ENCODE measurements around the gene CPXM1. TPM values are rescaled to one million over a fixed set of nuclear protein-coding genes. Genes with fewer than 3 reads are reported as not detected.
A peak's percentile ranks its signal among the peaks of the same experiment; 100 is the strongest.

Gene CPXM1
- total and polyA plus RNA-seq, 2 experiments from 2014 or later = 57.8 to 66.3 TPM

DNA sequence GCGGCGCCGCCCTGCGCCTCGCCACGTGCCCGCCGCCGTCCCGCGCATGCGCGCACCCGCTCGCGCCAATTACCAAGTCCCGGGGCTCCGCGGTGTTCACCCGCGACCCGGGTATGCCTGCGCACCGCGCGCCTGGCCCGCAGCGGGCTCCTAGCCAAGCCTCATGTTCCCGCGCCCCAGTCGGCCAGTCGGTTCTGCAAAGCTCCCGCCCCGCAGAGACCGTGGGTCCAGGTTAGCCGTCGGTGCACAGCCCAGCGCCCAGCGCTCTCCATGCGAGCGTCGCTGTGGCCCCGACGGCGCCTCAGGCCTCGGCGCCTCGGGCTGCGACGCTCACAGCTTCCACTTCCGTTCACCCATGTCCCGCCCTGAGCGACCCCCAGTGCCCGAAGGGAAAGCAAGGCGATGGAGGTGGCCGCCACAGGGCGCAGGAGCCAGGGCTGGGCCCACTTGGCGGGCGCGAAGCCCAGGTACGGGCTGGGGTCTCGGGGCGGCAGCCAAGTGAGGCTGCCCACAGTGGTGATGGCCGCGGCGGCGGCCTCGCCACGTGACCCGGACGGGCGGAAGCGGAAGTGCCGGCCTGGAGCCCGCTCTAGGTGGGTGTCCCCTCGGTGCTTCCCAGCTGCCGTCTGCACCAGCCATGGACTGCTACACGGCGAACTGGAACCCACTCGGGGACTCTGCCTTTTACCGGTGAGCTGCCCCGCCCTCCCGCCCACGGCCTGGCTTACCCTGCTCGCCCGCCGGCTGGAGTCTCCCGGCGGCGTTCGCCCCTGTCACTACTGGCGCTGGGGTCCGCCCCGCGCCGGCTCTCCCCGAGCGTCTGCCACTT is 39.9 kb upstream of the CPXM1 start, which contains the start of the genes PCED1A and VPS16:
Gene PCED1A, minus strand, starts transcription at position 518 of the 829 bp plus-strand sequence. CDS start 743 bp downstream, outside the sequence.
Gene VPS16, plus strand, starts transcription at position 608 of the 829 bp plus-strand sequence. Its CDS starts 30 bp downstream, at position 638.
- Histone ChIP-seq H2AFZ (peak within 1 kb of the TSS; percentile 100), H3K27ac (peak within 1 kb of the TSS; percentile 97), H3K4me3 (peak within 1 kb of the TSS; percentile 98), H4K20me1 (ENCODE audit: insufficient read depth, poor library complexity, severe bottlenecking) (no peaks in the 10 kb centered on the region), H3K9me3 (ENCODE audit: low read depth) (no peaks in the 10 kb centered on the region), H3K27me3 (no peaks in the 10 kb centered on the region), H3K79me2 (peaks cover 35% of the 10 kb centered on the region), H3K4me2 (peak within 1 kb of the TSS; percentile 99), H3K9me2 (replicated peaks; ENCODE audit: insufficient read depth) (no peaks in the 10 kb centered on the region), H3K4me1 (ENCODE audit: insufficient read depth) (peaks cover 15% of the 10 kb centered on the region), H3K36me3 (replicated peaks; ENCODE audit: insufficient read depth, low read depth) (no peaks in the 10 kb centered on the region)
- WGBS (ENCODE audit: low lambda C conversion rate, missing lambda C conversion rate) = 20% methylated on average over 55 of the region's 98 CpGs
- peak; percentile 94 for DNase-seq (ENCODE audit: low spot score)
- TF ChIP-seq, protein P1, sequence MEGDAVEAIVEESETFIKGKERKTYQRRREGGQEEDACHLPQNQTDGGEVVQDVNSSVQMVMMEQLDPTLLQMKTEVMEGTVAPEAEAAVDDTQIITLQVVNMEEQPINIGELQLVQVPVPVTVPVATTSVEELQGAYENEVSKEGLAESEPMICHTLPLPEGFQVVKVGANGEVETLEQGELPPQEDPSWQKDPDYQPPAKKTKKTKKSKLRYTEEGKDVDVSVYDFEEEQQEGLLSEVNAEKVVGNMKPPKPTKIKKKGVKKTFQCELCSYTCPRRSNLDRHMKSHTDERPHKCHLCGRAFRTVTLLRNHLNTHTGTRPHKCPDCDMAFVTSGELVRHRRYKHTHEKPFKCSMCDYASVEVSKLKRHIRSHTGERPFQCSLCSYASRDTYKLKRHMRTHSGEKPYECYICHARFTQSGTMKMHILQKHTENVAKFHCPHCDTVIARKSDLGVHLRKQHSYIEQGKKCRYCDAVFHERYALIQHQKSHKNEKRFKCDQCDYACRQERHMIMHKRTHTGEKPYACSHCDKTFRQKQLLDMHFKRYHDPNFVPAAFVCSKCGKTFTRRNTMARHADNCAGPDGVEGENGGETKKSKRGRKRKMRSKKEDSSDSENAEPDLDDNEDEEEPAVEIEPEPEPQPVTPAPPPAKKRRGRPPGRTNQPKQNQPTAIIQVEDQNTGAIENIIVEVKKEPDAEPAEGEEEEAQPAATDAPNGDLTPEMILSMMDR (IDR thresholded peaks at IDR 0.05; ENCODE audit: poor library complexity) = no peak

DNA sequence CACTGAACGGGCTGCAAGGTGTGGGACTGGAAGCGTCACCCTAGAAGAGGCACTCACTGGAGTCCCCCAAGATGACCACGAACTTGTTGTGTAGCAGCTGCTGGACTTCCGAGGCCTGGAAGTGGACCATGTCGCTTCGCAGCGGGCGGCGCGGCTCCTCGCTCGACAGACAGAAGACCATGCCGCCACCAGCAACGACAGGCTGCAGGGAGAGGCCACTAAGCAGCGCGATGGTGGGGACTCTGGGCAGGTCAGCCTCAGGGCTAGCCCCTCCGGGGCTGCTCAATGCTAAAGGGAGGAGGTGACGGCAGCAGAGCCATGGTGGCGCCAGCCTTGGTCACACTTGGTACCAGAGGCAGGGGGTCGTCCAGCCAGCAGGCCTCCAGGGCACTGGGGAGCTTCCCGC is 39.3 kb upstream of the CPXM1 start:
- Histone ChIP-seq H3K9me3 (ENCODE audit: low read depth) (no peaks in the 10 kb centered on the region), H3K27me3 (no peaks in the 10 kb centered on the region), H3K79me2 (peaks cover 35% of the 10 kb centered on the region), H3K4me1 (ENCODE audit: insufficient read depth) (peaks cover 15% of the 10 kb centered on the region), H3K27ac (no peak overlapping the region), H4K20me1 (ENCODE audit: insufficient read depth, poor library complexity, severe bottlenecking) (no peaks in the 10 kb centered on the region), H2AFZ (peak overlapping the region; percentile 100), H3K36me3 (replicated peaks; ENCODE audit: insufficient read depth, low read depth) (no peaks in the 10 kb centered on the region), H3K9me2 (replicated peaks; ENCODE audit: insufficient read depth) (no peaks in the 10 kb centered on the region), H3K4me3 (peak overlapping the region; percentile 98), H3K4me2 (peak overlapping the region; percentile 99)
- no peak for DNase-seq (ENCODE audit: low spot score)
- WGBS (ENCODE audit: low lambda C conversion rate, missing lambda C conversion rate) = 94% methylated on average over 20 of the region's 21 CpGs
- TF ChIP-seq, protein P1 (IDR thresholded peaks at IDR 0.05; ENCODE audit: poor library complexity) = no peak
- TF ChIP-seq EZH2 (IDR thresholded peaks at IDR 0.05; ENCODE audit: borderline replicate concordance) (no peak), EZH2phosphoT487 (IDR thresholded peaks at IDR 0.05; ENCODE audit: low read depth, severe bottlenecking, unreplicated experiment) (no peak)

DNA sequence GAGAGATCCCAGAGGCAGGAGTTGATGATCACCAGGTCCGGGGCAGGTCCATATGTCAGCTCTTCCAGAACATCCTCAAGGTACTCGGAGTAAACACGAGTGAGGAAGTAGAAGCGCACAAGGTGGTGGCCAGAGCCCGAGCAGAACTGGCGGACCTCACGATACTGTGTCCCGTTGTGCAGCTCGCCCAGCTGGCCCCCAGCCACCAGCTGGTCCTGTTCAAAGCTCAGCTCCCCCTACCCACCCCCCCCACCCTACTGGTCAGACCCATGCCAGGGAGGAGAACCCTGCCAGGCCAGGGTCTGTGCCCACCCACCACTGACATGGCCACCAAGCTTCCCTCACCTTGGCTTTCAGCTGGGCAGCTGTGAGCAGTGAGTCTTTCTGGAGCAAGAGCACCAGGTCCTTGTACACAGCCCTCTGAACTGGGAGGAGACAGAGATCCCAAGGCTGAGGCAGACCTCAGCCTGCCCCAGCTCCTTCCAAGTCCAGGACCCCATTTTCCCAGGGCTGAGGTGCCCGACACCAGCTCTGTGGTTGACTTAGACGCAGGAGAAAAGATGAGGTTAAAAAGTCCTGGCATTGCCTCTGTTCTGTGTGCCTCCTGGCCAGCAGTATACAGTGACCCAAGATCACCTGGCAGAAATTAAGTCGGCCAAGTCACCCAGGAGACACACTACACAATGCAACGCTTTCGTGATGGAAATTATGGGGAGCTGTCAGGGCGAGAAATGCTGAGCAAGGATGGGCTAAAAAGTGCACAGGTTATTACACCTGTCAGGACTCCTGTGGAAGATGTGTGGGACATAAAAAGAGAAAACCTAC is 38.6 kb upstream of the CPXM1 start:
- Histone ChIP-seq H3K4me2 (peak overlapping the region; percentile 99), H2AFZ (no peak overlapping the region), H3K4me1 (ENCODE audit: insufficient read depth) (peaks cover 15% of the 10 kb centered on the region), H3K4me3 (no peak overlapping the region), H3K36me3 (replicated peaks; ENCODE audit: insufficient read depth, low read depth) (no peaks in the 10 kb centered on the region), H3K27ac (no peak overlapping the region), H3K9me3 (ENCODE audit: low read depth) (no peaks in the 10 kb centered on the region), H3K9me2 (replicated peaks; ENCODE audit: insufficient read depth) (no peaks in the 10 kb centered on the region), H4K20me1 (ENCODE audit: insufficient read depth, poor library complexity, severe bottlenecking) (no peaks in the 10 kb centered on the region), H3K27me3 (no peaks in the 10 kb centered on the region), H3K79me2 (peaks cover 35% of the 10 kb centered on the region)
- no peak for TF ChIP-seq EZH2phosphoT487 (IDR thresholded peaks at IDR 0.05; ENCODE audit: low read depth, severe bottlenecking, unreplicated experiment)
- TF ChIP-seq, protein P1 (IDR thresholded peaks at IDR 0.05; ENCODE audit: poor library complexity) = no peak
- no peak for TF ChIP-seq EZH2 (IDR thresholded peaks at IDR 0.05; ENCODE audit: borderline replicate concordance)
- DNase-seq (ENCODE audit: low spot score) = no peak
- 95% methylated on average over 15 of the region's 15 CpGs for WGBS (ENCODE audit: low lambda C conversion rate, missing lambda C conversion rate)

Measured in hepatocyte (in vitro differentiated cells).